GM23248 (cell line): ENCODE data around the gene NRP2.

Experiments
- EZH2 ChIP-seq: fragments of 200-600 bp; sonication (generic); IDR thresholded peaks from 2 replicates; pipeline ENCODE4 v1.6.1; 2018; ENCODE audit warnings: antibody characterized with exemption, mild to moderate bottlenecking; ENCODE audit not compliant: insufficient read depth, poor library complexity, severe bottlenecking
- EZH2phosphoT487 ChIP-seq: fragments of 200-600 bp; sonication (generic); IDR thresholded peaks from 2 replicates; pipeline ENCODE4 v1.6.1; 2018; ENCODE audit warnings: antibody characterized with exemption, moderate library complexity, mild to moderate bottlenecking, low read depth; ENCODE audit not compliant: insufficient read depth

DNA sequence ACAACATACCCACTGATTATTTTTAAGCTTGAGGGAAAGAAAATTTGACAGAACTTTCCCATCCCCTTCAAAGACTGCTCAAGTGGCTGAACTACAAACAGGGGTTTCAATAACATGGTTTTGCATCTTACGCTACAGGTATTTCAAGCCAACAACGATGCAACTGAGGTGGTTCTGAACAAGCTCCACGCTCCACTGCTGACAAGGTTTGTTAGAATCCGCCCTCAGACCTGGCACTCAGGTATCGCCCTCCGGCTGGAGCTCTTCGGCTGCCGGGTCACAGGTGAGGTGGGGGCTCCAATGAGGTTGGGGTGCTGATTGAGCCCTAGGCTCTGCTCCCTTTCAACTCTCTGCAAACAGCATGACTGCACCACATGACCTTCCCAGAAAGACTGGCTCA is 58.1 kb downstream of the NRP2 start:
- TF ChIP-seq EZH2 (no peak), EZH2phosphoT487 (no peak)
